IMR-90 (cell line): ENCODE data around the gene PLN.

Experiments
- CEBPB ChIP-seq: IDR thresholded peaks from 2 replicates; pipeline ENCODE4 v1.6.1; 2012; ENCODE audit warnings: low read depth, low read length, improper control_type of control experiment
- CHD1 ChIP-seq: IDR thresholded peaks from 2 replicates; pipeline ENCODE4 v1.6.1; 2012; ENCODE audit warnings: low read depth, low read length, improper control_type of control experiment
- FOS ChIP-seq: fragments of 150-350 bp; IDR thresholded peaks from 2 replicates; pipeline ENCODE4 v1.6.1; 2016; ENCODE audit warnings: low read depth, low read length
- MXI1 ChIP-seq: IDR thresholded peaks from 2 replicates; pipeline ENCODE4 v1.6.1; 2012; ENCODE audit warnings: low read depth, mild to moderate bottlenecking, low read length, moderate library complexity, borderline replicate concordance
- POLR2A ChIP-seq: IDR thresholded peaks from 2 replicates; pipeline ENCODE4 v1.6.1; 2012; ENCODE audit warnings: mild to moderate bottlenecking, low read depth, low read length
- RAD21 ChIP-seq: IDR thresholded peaks from 2 replicates; pipeline ENCODE4 v1.6.1; 2012; ENCODE audit warnings: low read length, improper control_type of control experiment
- RFX5 ChIP-seq: IDR thresholded peaks from 2 replicates; pipeline ENCODE4 v1.8.0; 2012; ENCODE audit warnings: low read depth, mild to moderate bottlenecking, low read length, moderate library complexity
- SMC3 ChIP-seq: fragments of 150-350 bp; IDR thresholded peaks from 2 replicates; pipeline ENCODE4 v1.6.1; 2016; ENCODE audit warnings: low read depth, mild to moderate bottlenecking, antibody characterized with exemption, low read length, moderate library complexity
- TF ChIP-seq, protein P1 (sequence below): conservative IDR thresholded peaks from 2 replicates; pipeline ENCODE4 v1.5.1; 2012; ENCODE audit warnings: mild to moderate bottlenecking, low read depth, low read length, improper control_type of control experiment
- TF ChIP-seq, protein P2 (sequence below): fragments of 150-350 bp; IDR thresholded peaks from 2 replicates; pipeline ENCODE4 v1.6.1; 2017; ENCODE audit warnings: mild to moderate bottlenecking, antibody characterized with exemption, low read length, low read depth
- TF ChIP-seq, protein P3 (sequence below): fragments of 150-350 bp; IDR thresholded peaks from 2 replicates; pipeline ENCODE4 v1.6.1; 2016; ENCODE audit warnings: low read depth, mild to moderate bottlenecking, low read length, moderate library complexity, borderline replicate concordance

DNA sequence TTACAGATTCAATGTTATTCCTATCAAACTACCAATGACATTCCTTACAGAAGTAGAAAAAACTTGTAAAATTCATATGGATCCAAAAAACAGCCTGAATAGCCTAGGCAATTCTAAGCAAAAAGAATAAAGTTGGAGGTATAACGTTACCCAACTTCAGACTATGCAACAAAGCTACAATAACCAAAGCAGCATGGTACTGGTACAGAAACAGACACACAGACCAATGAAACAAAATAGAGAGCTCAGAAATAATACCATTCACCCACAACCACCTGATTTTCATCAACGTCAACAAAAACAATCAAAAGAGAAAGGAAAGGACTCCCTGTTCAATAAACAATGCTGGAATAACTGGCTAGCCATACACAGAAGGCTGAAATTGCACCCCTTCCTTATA lies 17.2 kb upstream of the PLN start:
- TF ChIP-seq POLR2A (no peak), CHD1 (no peak), SMC3 (no peak), RAD21 (no peak), RFX5 (no peak), CEBPB (no peak), MXI1 (no peak), FOS (no peak)
- TF ChIP-seq, protein P1, sequence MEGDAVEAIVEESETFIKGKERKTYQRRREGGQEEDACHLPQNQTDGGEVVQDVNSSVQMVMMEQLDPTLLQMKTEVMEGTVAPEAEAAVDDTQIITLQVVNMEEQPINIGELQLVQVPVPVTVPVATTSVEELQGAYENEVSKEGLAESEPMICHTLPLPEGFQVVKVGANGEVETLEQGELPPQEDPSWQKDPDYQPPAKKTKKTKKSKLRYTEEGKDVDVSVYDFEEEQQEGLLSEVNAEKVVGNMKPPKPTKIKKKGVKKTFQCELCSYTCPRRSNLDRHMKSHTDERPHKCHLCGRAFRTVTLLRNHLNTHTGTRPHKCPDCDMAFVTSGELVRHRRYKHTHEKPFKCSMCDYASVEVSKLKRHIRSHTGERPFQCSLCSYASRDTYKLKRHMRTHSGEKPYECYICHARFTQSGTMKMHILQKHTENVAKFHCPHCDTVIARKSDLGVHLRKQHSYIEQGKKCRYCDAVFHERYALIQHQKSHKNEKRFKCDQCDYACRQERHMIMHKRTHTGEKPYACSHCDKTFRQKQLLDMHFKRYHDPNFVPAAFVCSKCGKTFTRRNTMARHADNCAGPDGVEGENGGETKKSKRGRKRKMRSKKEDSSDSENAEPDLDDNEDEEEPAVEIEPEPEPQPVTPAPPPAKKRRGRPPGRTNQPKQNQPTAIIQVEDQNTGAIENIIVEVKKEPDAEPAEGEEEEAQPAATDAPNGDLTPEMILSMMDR, result no peak
- TF ChIP-seq, protein P2, sequence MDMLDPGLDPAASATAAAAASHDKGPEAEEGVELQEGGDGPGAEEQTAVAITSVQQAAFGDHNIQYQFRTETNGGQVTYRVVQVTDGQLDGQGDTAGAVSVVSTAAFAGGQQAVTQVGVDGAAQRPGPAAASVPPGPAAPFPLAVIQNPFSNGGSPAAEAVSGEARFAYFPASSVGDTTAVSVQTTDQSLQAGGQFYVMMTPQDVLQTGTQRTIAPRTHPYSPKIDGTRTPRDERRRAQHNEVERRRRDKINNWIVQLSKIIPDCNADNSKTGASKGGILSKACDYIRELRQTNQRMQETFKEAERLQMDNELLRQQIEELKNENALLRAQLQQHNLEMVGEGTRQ, result no peak
- TF ChIP-seq, protein P3, sequence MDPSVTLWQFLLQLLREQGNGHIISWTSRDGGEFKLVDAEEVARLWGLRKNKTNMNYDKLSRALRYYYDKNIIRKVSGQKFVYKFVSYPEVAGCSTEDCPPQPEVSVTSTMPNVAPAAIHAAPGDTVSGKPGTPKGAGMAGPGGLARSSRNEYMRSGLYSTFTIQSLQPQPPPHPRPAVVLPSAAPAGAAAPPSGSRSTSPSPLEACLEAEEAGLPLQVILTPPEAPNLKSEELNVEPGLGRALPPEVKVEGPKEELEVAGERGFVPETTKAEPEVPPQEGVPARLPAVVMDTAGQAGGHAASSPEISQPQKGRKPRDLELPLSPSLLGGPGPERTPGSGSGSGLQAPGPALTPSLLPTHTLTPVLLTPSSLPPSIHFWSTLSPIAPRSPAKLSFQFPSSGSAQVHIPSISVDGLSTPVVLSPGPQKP, result no peak
